HG02970 (cell line): ENCODE data around the gene ADI1.
"Not testable (repeated sequence)": the region's sequence is repeated elsewhere in the genome, so short reads cannot be mapped to it uniquely, and the experiment has no call there.

Experiments used
- ATAC-seq: cut with Tn5 transposase; IDR thresholded peaks from one replicate; pipeline ENCODE4 v1.9.1; 2021; ENCODE audit warnings: mild to moderate bottlenecking, moderate library complexity, moderate number of reproducible peaks; ENCODE audit not compliant: unreplicated experiment, low FRiP score

ADI1 gene

DNA sequence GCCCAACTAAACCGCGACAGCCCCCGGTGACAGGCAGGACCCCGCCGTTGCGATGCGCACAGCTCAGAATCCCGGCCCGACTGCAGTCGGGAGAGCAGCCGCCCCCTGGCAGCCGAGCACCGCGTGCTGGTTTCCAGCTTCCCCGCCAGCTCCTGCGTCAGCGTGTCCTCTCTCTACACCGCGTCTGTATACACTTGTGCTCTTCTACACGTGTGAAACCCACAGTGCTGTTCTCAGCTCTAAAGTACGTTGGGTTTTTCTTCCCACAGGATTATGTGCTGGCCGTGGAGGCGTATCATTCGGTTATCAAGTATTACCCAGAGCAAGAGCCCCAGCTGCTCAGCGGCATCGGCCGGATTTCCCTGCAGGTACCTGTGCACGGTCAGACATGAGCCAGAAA, 54.0 kb downstream of the ADI1 start:
- ATAC-seq, result no peak

DNA sequence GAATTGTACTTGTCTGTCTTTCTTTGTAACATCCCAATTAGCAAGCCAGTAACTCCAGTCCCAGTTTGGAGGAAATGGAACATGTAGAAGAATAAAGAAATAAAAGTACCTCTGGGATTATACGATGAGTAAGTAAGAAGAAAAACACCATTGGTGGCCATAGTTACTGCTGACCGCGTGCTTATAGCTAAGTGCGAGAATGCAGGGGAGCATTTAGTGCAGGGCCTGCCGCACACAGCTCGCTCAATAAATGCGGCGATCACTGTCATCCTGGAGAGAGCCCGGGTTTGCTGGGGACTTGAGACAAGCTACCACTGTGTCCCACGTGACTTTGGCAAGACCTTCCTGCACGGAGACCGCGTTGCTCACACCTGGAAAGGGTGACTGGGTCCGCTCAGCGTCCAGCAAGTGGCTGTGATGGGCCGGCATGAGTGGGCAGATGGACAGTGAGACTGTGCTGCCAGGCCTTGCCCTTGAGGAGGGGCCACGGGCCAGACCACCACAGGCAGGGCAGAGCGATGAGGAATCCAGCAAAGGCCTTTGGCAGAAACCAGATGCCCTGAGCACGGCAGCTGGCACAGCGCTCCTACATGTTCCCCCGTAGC, 54.8 kb downstream of the ADI1 start:
- ATAC-seq, result no peak

GRCh38 chr2:3463944-3464343, 55.4 kb downstream of the ADI1 start:
- ATAC-seq, result no peak

- ATAC-seq, result no peak
Observed at GRCh38 chr2:3463186-3463835, 56.0 kb downstream of the ADI1 start.

DNA sequence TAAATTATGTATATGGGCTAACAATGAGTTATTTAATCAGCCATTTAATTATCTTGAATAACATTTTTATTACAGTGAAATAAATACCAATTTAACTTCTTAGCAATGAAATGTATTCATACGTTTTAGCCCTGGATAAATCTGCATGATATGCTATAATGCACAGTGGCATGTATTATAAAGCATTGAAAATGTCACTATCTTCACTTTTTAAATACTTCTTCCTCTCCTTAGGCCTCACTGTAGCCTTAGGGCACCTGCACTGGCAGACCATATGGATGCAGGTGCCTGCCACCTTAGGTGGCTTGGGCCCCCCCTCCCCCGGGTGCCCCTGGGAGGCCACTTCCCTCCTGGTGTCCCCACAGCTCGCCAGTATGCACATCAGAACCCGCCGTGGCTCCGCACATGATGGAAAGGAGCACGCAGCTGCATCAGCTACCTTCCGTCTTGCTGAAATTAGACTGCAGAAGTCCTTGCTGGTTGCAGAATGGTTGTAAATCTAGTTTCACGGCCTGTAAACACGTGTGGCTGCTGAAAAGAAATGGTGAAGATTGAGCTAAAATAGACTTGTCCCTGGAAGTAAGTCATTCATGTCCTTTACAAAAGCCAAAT, 56.7 kb downstream of the ADI1 start:
- ATAC-seq, result no peak

GRCh38 chr2:3461801-3462492, 57.4 kb downstream of the ADI1 start:
- ATAC-seq, result peak; percentile 76

GRCh38 chr2:3460831-3461800, 58.2 kb downstream of the ADI1 start:
- no peak for ATAC-seq

- no peak for ATAC-seq
Observed at GRCh38 chr2:3460156-3460555, 59.2 kb downstream of the ADI1 start.

- ATAC-seq, result no peak
Observed at GRCh38 chr2:3459185-3460015, 59.9 kb downstream of the ADI1 start.

DNA sequence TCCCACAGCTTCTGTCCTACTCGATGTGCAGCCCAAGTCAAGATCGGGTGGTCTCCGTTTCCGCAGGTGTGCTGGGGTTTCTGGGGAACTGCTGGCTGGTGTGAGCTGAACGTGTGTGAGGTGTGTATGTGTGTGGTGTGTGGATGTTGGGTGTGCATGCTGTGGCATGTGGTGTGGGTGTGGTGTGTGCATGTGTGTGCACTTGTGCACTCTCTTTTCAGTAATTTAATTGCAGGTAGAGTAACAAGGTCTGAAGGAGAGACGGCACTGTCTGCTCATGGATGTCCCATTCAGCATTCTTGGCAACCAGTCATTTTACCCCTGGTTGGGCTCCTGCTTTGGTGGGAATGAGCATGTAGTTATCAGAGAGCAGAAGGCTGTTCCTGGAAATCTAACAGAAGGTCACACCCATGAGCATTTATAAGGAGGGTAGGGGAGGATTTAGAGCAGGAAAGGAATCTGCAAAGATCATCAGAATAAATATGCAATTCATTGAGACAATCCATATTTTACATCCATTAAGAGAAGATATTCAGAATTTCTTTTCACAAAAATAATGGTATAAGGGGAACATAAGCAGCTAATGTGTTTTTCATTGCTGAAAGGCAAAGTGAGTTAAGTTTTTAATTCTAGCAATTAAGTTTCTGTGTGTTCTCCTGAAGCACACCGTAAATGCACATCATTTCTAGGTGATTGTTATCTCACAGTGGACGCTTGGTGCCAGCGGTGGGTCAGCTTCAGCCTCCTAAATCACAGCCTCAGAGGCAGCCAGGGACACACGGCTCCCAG, 60.7 kb downstream of the ADI1 start:
- no peak for ATAC-seq

- ATAC-seq, result no peak
Observed at GRCh38 chr2:3457524-3458395, 61.6 kb downstream of the ADI1 start.

DNA sequence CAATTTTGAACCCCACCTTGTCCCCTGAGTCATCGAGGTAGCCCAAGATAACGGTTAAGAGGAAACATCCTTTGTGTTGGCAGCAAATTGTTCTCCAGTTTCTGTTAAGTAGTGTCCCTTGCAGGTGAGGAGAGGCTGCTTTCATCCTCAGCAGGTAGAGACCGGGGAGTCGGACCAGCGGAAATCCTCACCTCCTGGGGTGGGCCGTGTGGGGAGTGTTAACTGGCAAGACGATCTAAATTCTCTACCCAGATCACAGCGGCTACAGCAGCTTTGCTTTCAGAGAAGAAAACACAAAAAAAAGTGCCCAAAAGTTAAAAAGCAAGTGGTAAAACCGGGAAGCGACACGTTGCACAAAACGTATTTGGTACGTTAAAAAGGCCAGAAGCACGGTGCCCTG, 63.2 kb downstream of the ADI1 start:
- no peak for ATAC-seq

- ATAC-seq, result no peak
Observed at GRCh38 chr2:3454802-3455201, 64.5 kb downstream of the ADI1 start.

DNA sequence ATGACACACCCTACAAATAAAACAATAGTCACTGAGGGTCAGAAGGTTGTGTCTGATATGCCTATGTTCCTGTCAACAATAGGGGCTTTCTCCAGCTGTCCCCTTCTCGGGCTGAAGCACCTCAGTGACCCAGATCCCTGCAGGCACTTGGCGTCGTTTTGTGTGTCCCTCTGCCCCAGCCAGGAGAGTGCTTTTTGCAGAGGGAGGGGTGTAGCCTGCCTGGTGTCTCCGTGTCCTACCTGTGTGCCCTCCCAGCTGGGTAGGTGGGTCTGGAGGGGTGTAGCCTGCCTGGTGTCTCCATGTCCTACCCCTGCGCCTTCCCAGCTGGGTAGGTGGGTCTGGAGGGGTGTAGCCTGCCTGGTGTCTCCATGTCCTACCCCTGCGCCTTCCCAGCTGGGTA, 65.3 kb downstream of the ADI1 start:
- not testable (repeated sequence) for ATAC-seq

DNA sequence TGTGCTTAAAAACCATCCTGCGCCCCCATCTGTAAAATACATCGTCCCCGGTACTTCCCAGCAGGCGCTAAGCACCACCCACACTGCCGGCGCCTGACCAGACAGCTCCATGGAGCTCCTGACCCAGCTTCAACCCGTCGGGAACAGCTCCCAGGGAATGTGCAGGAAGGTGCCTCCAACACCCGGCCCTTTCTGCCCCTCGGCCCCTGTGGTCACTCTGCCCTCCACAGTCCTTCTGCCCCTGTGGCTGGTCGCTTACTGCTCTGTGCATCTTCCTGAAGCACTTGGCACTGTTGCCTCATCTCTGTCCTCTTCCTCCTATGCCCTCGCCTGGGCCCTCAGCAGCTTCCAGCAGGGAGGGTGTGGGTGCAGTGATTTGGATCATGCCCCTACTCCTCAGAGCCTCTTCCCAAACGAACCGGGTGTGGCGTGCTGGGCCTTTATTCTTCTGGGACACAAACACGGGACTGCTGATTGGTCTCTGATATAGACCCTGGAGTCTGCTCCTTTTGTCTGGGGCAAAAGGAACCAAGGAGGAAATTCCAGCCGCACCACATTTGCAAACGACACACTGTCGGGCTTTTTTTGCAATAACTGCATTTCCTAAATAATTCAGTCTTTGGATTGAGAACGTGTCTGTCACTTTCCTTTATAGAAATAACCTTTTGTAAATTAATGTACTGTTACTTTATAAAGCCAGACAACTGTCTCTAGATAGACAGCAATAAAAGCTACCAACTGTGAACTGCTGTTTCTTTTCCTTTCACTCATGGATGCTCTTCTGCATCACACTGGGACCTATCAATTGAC, 65.9 kb downstream of the ADI1 start:
- no peak for ATAC-seq

- no peak for ATAC-seq
Observed at GRCh38 chr2:3451926-3452671, 67.2 kb downstream of the ADI1 start.
